GM08714 (cell line): Measurements from ENCODE around the gene IGFALS.

ENCODE experiments used
- H3K4me3 ChIP-seq: fragments of 200-500 bp; sonication (Bioruptor generic); 2 replicates; pipeline ENCODE4 v1.5.1; 2014; ENCODE audit warnings: mild to moderate bottlenecking, low read length, inconsistent platforms
- ZNF274 ChIP-seq: IDR thresholded peaks from 2 replicates; pipeline ENCODE4 v1.6.1; 2012; ENCODE audit warnings: mild to moderate bottlenecking, low read depth, low read length

The IGFALS gene

DNA sequence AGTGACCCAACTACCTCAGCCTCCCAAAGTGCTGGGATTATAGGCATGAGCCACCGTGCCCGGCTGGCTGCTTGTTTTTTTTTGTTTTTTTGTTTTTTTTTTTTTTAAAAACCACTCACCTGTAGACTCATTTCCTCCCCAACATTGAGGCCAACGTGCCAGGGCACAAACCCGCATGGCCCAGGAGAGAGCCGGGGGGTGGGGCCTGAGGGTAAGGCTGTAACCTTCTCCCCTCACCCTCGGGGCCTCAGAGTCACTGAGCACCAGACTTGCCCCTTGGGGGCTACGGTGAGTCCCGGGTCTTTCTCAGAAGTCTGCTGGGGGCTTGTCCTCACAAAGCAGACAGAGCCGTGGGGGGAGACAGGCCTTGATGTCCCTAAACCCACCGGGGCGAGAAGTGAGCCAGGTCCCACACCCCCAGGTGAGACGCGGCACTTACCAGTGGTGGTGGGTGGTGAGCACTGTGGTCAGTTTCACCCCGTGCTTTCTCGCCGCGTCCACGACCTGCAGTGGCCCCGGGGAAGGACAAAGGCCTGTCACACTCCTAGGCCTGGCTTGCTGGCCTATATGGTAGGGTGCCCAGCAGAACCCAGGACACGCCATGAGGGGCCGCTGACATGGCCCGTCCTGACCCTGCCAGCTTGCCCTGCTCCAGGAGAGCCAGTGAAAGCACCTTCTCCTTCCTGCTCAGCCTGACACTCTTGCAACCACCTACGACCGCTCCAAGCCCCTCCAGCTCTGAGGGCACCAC, 28.5 kb upstream of the IGFALS start:
- H3K4me3 ChIP-seq, result no peak overlapping the region
- TF ChIP-seq ZNF274, result no peak

DNA sequence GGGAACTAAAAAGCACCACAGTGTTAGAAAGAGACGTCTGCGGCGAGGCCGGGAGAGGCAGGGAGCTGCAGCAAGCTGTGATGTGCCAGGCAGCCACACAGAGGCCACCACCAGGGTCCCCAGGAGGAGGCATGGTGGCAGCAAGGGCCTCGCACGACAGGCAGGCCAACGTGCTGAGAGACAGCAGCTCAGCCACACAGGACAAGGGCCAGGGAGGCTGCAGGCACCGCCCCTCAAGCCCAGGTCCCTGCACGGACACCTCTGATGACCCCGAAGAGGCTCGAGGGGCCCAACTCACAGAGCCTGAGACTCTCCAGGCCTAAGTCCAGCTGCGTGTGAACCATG, 27.4 kb upstream of the IGFALS start:
- TF ChIP-seq ZNF274, result no peak

DNA sequence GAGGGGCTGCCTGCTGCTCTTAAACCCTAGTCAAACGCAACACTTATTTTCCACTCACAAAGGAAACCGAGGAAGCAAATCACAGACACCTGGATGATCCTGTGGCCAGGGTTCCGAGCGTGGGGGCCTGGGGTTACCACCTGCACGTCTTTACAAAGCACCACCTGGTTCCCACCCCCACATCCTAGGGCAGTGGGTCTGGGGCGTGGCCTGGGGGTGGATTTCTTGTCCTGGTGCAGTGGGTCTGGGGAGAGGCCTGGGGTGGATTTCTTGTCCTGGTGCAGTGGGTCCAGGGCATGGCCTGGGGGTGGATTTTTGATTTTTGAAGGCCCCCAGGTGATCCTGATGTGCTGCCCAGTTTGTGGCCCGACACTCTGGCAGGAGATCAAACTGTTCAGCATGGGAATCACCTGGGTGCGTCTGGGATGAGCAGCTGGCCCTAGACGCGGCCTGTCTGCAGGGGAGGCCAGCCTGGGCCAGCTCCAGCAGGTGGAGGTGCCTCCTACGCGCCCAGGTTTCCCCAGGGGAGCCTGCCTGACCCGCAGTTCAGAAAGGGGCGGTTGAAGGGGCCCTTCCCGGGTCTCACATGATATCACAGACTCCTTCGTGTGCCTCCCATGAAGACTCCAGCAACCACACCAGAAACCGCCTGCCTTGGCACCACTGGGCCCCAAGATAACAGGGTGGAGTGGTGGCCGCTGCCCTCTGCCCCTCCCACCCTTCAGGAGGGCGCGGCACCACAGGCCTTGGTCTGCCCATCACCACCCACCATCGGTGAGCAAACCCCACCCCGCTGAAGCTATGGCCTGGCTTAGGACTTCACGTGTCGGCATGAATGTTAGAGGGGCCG, 26.8 kb upstream of the IGFALS start:
- TF ChIP-seq ZNF274, result no peak
- no peak overlapping the region for H3K4me3 ChIP-seq

More for the DNA sequence above, 27.4 kb upstream of the IGFALS start:
- no peak overlapping the region for H3K4me3 ChIP-seq

DNA sequence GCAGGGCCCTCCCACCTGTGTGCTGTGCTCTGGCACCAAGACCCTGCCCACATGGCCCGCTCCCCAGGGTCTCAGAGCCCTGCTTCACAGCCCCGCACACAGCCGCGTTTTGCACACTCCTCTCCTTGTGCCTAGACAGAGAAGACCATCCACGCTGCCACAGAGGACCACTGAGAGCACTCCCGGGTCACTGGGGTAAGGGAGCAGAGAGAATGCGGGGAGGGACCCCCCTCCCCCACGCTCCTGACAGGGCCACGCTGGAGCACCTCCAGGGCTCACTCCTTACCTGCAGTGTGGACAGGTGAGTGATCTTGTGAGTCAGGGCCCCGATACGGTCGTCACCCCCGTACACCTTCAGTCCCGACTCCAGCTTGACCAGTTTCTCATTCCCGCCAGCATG, 26.1 kb upstream of the IGFALS start:
- no peak for TF ChIP-seq ZNF274
- H3K4me3 ChIP-seq, result no peak overlapping the region

DNA sequence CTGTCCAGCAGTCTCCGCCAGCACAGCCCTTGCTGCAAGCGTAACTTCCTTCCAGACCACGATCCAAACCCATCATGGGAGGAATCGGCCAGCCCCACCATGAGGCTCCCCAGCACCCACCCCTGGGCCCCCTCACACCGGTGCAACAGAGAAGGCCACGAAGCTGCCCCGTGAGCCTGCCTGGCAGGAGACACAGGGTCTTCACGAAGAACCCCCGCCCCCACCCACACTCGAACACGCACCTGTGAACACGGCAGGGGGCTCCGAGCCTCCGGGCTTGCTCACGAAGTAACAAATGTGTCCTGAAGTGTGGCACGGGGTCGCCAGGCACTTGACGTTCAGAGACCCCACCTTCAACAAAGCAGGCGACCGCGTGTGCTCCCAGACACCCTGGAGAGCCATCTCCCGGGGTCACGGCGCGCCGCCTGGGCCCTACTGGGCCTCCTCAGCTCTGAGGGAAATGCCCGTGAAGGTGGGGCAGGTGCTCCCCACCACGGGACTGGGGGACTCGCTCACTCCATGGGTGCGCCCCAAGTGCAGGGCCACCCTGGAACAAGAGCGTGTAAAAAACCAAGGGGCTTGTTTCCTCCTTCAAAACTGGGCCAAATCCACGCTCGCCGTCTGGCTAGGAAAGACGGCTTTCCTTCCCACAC, 25.5 kb upstream of the IGFALS start:
- no peak overlapping the region for H3K4me3 ChIP-seq
- TF ChIP-seq ZNF274, result no peak

DNA sequence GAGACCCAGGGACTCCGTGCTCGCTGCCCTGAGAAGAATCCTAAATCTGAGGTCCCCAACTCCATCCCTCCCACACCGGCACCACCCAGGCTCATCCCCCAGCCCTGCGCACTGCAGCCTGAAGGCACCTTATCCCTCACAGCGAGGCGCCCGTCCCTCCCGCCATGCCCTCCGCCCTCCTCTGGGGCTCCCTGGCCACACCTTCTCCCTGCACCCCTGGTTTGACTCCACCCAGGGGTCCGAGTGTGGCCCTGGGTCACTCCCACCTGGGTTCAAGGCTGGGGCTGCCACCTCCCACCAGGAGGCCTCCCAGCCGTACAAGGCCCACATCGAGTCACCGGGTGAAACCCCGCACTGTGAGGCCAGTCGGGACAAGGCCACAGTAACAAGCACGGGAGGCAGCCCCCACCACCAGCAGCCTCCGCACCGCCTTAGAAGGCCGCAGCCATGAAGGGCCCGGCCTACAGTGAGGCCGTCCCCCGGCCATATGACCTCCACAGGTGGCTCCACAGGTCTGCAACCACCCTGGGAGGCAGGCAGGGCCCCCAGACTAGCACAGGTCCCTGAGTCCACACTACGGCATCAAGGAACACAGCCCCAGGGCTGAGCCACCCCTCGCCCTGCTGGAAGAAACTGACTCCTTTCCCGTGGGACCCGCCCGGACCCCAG, 24.8 kb upstream of the IGFALS start:
- H3K4me3 ChIP-seq, result no peak overlapping the region
- TF ChIP-seq ZNF274, result no peak

DNA sequence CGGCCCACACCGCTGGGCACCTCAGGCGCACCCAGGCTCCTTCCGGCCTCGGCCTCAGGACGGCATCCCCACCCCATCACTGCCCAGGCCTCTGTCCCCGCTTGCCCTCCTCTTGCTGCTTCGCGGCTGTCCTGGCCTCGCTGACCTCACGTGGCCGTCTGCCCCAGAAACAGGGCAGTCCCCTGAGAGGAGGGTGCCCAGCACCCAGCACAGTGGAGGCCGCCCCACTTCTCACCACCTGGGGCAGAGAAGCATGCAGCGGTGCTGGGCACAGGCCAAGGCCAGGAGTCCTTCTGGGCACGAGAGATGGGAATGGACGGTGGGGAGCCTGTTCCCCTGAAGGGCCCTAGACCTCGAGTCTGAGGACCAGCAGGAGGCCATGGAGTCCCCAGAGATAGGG, 24.2 kb upstream of the IGFALS start:
- no peak for TF ChIP-seq ZNF274
- H3K4me3 ChIP-seq, result no peak overlapping the region

DNA sequence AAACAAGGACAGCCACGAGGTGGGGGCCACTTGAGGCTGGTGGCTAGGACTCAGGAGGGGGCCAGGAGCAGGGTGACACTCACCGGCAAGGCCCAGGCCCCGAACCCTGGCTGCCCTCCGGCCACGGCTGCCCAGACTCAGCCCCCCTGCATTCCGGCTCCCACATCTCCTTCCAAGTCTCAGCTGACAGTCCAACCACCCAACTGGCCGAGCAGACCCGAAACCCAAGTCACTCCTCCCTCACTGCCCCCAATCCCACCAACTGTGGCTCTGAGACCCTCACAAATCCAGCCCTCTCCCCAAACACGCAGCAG, 23.7 kb upstream of the IGFALS start:
- H3K4me3 ChIP-seq, result no peak overlapping the region
- no peak for TF ChIP-seq ZNF274

DNA sequence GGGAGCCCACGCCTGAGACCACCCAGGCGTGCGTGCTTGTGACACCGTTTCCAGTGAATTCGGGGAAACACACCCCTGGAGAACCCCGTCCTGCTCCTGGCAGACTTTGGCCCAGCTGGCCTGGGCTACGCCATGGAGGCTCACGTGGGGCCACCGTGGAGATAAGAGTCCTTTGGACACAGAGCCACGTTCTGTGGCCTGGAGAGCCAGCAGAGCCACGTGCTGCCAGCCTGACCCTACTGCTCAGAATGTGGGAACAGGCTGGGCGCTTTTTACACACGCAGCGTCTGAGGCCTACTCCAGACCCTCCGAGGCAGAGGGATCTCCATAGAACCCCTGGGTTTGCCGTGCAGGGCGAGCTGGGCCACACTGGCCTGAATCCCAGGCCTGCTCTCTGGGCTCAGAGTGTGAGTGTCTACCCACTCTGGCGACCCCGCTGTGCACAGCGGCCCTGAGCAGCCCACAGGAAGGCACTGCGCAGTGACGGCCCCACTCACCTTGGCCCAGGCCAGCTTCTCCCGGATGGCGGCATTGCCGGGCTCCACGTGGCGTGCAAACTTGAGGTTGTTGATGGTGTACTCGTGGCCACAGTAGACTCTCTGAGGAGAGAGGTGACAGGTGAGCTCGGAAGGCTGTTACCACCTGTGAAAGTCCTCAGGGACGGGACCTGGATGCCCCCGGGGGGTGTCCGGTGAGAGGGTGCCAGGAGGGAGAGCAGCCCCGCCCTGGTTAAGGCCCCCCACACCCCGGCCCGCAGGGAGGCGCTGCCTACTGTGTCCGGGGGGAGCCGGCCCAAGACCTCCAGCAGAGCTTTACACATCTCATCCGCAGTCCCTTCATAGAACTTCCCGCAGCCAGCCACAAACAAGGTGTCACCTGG, 23.1 kb upstream of the IGFALS start:
- no peak for TF ChIP-seq ZNF274

DNA sequence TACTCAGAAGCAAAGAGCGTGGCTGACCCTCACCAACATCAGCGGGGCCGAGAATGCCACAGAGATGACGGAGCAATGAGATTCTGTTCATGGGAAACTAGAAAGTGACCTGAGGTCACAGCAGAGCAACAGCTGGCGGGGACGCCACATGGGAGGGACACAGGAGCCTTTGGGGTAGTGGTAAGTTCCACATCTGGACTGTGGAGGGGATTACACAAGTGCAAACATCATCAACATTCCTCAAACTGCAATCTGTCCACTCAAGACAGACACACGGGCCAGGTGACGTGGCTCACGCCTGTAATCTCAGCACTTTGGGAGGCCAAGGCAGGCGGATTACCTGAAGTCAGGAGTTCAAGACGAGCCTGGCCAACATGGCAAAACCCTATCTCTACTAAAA, 22.0 kb upstream of the IGFALS start:
- no peak overlapping the region for H3K4me3 ChIP-seq
- no peak for TF ChIP-seq ZNF274

More for the DNA sequence above, 23.1 kb upstream of the IGFALS start:
- no peak overlapping the region for H3K4me3 ChIP-seq

DNA sequence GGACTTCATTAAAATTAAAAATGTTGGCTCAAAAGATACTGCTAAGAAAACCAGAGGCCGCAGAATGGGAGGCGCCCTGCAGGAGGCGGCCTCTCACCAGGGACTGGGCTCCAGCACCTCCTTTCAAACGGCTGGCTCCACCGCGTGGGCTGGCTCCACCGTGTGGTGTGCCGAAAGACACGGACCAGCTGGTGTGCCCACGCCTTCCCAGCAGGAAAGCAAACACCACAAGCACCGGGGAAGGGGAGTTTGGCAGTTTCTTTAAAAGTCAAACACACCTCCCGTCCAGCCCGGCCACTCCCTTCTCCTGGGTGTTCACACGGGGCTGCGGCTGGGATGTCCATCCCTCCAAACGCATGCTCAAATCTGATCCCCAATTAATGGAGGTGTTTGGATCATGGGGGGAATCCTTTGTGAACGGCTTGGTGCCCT, 19.2 kb upstream of the IGFALS start:
- no peak for TF ChIP-seq ZNF274
- no peak overlapping the region for H3K4me3 ChIP-seq

DNA sequence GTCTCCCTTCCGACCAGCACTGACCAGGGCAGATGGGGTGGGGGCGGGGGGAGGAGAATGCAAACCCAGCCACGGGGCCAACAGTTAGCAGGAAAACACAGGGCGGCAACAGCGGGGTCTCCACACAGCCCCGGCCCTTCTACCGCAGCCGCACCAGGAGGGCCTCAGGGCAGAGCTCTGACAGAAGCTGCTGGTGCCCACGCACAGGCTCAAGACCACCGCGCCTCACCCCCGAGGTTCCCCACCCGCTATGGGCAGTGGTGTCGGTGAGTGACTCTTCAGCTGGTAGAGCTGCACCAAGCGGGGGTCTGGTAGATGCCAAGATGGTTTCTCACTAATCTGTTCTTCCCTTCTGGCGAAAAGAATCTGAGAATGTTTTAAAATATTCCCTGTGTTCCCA, 17.0 kb upstream of the IGFALS start:
- H3K4me3 ChIP-seq, result no peak overlapping the region

DNA sequence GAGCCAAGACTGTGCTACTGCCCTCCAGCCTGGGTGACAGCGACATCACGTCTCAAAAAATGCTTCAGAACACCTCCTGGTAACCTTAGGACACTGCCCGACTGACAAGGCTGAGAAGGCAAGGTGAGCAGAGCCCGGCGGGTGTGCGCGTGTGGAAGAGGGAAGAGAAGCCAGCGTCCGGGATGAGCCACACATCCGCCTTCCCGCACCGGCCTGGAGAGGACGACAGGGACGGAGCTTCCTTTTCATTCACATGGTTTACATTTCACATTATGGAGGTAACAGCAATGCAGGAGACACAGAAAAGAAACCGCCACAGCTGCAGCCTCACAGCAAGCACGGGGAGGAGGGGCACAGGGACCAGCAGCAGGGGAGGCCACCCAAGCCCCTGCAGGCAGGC, 16.6 kb upstream of the IGFALS start:
- no peak for TF ChIP-seq ZNF274
- H3K4me3 ChIP-seq, result no peak overlapping the region

More for the DNA sequence above, 17.0 kb upstream of the IGFALS start:
- no peak for TF ChIP-seq ZNF274
